HG03175 (cell line): ENCODE results near the gene CLN5.
"Not testable (repeated sequence)": the region's sequence is repeated elsewhere in the genome, so short reads cannot be mapped to it uniquely, and the experiment has no call there.

ENCODE experiments used
- ATAC-seq: cut with Tn5 transposase; IDR thresholded peaks from one replicate; pipeline ENCODE4 v1.9.1; 2021; ENCODE audit warnings: mild to moderate bottlenecking, moderate library complexity; ENCODE audit not compliant: unreplicated experiment

The CLN5 gene

GRCh38 chr13:76991796-76992547 is at the start of gene CLN5:
CLN5 (plus strand) TSS chr13:76992081; CDS start chr13:76992099, 18 bp downstream.
- ATAC-seq = peak; percentile 90

DNA sequence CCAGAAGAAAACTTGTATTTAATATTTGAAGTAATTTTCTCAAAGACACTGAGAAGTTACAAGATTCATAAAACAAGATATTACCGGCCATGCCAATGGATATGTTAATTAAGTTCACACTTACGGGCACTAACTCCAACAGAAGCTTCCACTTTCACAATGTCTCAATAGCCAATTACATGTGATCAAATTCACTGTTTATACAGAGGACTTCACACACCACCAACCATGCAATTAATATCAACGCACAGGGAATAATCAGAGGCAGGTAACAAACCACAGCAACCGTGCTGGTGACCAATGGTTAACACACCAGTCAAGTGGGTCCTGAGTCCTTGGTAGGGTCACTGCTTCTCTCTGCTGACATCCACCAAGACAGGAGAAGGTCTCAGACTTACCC is 49.5 kb upstream of the CLN5 start:
- peak; percentile 78 for ATAC-seq

DNA sequence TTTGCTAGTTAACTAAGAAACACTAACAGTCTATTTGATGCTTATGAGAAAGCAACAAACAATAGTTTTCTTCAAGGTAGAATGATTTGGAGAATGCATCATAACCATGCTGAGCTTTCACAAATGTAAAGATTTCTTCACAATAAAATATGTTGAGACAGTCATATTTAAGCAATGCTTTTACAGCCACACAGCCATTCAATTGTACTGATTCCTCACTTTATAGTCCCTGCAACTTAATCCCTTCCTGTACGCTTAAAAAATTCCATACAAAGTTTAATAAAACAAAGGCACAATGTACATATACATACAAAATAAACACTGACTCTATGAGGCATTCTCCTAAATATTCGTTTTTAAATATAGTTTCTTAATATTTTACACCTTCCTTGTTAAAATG is 48.2 kb upstream of the CLN5 start:
- no peak for ATAC-seq

- no peak for ATAC-seq
These were observed 47.4 kb upstream of the CLN5 start for GRCh38 chr13:76944456-76944855.

DNA sequence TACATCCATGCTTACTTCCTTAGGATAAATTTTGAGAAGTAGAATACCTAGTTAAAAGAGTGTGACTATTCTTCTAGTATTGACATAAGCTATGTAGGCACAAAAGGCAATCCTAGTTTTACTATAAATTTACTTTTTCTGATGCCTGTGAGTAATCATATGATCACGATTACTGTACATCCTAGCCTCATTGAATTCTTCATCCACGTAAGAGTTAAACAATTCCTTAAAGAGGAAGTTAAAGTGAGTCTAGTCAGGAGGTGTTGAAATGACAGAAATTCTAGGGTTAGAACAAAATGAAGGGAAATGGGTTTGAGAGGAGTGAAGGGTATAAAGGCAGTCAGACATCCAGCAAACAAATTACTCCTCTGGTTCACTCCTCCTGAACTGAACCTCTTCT is 43.7 kb upstream of the CLN5 start, which contains the start of gene ACOD1:
TSS of gene ACOD1 (plus strand) at position 363 of the 400 bp plus-strand sequence. CDS start 48 bp downstream, outside the sequence.
- no peak for ATAC-seq

DNA sequence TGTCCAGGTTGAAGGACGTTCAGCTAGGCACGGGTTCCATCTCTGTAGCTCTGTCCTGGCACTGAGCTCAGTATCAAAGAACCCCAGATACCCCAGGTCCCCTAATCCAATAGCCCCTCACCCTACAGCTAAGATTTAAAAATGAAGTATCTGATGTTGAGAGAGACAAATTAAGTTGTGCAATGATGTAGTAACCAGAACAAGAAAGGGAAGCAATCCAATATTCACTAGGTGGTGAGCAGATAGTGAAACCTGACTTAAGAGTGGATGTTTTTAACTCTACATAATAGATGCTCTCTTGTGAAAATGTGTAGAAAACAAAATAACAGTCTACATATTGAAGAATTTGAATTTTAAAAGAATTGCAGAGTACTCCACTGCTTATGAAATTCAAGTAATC is 41.8 kb upstream of the CLN5 start:
- no peak for ATAC-seq

- no peak for ATAC-seq
These were observed 37.9 kb upstream of the CLN5 start for GRCh38 chr13:76953968-76954367.

DNA sequence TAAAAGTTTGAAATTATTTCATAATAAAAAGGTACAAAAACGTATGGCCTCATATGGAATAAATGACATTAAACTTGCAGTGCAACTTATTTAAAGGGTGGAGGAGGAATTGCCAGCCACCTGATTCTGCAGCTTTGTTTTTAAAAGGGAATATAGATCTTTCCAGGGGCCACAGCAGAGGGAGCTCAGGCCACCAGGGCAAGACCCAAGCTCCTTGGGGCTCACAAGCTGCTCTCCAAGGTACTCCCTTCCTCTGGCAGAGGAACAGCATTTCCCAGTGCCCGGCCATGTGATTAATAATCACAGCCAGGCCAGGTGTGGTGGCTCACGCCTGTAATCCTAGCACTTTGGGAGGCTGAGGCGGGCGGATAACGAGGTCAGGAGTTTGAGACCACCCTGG is 37.3 kb upstream of the CLN5 start:
- ATAC-seq = no peak

DNA sequence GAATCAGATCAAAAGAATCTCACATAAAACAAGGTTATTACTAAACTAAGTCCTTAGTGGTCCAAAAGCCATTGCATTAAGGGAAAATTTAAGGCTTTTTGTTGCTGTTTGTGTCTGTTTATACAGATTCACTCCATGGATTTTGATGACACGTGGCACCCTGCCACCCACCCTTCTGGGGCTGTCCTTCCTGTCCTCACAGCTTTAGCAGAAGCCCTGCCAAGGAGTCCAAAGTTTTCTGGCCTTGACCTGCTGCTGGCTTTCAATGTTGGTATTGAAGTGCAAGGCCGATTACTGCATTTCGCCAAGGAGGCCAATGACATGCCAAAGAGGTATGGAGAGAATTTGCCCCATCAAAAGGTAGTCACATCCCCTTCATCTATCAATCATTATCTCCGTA is 36.7 kb upstream of the CLN5 start:
- ATAC-seq = no peak

- no peak for ATAC-seq
These were observed 36.2 kb upstream of the CLN5 start for GRCh38 chr13:76955661-76956060.

DNA sequence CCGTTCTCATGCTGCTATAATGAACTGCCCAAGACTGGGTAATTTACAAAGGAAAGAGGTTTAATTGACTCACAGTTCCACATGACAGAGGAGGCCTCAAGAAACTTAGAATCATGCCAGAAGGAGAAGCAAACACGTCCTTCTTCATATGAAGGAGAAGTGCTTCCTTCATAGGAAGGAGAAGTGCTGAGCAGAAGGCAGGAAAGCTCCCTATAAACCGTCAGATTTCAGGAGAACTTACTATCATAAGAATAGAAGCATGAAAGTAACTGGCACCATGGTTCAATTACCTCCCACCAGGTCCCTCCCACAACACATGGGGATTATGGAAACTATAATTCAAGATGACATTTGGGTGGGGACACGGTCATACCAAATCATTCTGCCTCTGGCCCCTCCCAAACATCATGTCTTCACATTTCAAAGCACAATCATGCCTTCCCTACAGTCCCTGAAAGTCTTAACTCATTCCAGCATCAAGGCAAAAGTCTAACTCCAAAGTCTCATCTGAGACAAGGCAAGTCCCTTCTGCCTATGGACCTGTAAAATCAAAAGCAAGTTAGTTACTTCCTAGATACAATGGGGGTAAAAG is 32.9 kb upstream of the CLN5 start:
- no peak for ATAC-seq

- not testable (repeated sequence) for ATAC-seq
These were observed 32.1 kb upstream of the CLN5 start for GRCh38 chr13:76959734-76960133.

- no peak for ATAC-seq
These were observed 26.0 kb upstream of the CLN5 start for GRCh38 chr13:76965759-76966421.

DNA sequence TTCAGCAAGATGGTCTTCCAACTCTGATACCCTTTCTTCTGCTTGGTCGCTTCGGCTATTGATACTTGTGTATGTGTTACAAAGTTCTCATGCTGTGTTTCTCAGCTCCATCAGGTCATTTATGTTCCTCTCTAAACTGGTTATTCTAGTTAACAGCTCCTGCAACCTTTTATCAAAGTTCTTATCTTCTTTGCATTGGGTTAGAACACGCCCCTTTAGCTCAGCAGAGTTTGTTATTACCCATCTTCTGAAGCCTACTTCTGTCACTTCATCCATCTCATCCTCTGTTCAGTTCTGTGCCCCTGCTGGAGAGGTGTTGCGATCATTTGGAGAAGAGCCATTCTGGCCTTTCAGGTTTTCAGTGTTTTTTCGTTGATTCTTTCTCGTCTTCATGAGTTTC is 24.9 kb upstream of the CLN5 start:
- ATAC-seq = no peak

DNA sequence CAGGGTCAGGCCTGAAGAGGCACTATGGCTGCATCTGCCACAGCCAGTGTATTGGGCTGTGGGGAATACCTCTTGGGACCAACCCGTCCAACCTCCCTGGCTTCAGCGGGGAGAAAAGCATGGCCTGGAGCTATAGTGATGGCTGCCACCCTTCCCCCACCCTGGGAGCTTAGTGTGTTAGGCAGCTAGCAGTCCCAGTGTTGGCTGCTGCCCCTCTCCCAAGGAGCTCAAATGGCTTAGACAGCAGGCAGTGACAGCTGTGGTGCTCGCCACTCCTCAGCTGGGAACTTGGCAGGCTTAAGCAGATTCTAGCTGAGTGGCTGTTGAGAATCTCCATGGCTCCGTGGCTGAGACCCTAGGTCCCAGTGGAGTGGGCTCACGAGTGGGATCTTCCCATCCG is 23.8 kb upstream of the CLN5 start:
- ATAC-seq = no peak

GRCh38 chr13:76969488-76970365 is 22.2 kb upstream of the CLN5 start:
- no peak for ATAC-seq

DNA sequence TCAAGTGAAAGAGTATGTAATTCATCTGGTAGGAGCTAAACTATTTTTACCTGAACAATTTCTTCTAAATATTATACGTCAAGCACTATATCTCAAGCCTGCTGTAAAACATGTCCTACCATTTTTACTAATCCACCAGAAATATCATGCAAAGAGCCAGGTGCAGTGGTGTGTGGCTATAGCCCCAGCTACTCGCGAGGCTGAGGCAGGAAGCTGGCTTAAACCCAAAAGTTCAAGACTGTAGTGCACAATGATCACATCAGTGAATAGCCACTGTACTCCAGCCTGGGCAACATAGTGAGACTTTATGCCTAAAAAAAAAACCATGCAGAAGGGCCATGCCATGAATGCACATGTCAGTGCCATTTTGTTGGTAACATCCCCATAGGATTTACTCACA is 20.7 kb upstream of the CLN5 start:
- ATAC-seq = no peak

DNA sequence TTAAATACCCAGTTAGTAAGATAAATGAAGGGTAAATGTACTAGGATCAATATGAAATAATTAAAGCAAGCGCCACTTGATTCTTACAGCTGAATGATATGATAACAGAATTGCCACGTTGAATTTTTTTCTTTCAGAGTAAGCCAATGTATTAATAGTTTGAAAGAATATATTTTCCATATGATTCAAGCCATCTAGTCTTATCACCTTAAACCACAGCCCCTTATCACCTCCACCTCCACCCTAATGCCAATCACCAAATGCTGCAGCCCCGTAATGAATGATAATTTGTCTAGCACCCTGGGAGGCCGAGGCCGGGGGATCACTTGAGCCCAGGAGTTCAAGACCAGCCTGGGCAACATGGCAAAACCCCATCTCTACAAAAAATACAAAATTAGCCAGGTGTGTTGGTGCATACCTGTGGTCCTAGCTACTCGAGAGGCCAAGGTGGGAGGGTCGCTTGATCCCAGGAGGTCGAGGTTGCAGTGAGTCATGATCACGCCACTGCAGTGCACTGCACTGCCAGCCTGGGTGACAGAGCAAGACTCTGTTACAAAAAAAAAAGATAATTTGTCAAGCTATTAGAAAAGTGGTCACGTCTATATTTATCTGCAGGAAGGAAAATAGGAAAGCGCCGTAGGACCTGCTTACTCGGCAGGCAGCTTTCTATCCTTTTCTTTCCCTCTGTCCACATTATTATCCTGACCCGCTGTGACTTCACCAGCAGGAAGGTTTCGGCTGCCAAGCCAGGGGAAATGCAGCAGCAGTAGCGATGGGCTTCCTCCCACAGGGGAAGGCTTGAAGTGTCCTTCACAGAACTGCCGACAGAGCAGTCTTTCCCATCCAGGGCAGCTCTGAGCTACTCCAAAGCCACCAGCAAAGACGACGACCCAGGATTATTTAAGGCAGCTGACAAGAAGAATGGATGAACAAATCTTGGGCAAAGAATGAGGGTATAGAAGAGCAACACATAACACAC is 19.7 kb upstream of the CLN5 start:
- ATAC-seq = no peak

DNA sequence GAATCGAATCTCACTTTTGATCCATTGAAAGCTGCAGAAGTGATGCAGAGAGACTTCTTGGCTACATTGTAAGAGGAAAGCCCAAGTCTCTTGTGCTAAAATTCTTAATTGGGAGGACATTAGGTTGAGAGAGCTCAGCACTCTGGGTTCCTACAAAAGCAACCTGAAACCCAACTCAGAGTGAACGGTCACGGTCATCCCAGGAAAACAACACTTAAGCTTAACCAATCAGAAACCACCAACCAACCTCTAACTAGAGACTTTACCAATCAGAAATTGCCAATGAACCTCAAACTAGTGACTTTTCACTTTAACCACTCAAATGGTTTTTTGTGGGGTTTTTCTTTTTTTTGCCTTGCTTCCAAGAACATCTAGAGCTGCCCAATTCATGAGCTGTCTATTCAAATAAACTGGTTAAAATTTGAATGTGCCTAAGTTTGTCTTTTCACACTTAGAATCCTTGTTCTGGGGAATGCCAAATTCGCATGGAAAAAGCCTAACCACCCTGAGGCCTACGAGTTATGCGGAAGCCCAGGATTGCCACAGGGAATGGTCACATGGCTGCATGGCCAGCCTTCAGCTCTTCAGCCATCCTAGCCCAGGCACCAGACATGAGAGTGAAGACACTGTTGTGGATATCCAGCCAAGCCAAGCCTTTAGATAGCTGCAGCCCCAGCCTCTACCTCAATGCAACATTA is 17.8 kb upstream of the CLN5 start:
- ATAC-seq = no peak
